Measurements from ENCODE around the gene IPO4. TPM values are rescaled to one million over a fixed set of nuclear protein-coding genes. Genes with fewer than 3 reads are reported as not detected.

Gene IPO4
- total and polyA plus RNA-seq, 2 of the 8 experiments (the other 6 are each of a cell fraction or from before 2014, with no cell fraction given), result 55.5 to 108 TPM

DNA sequence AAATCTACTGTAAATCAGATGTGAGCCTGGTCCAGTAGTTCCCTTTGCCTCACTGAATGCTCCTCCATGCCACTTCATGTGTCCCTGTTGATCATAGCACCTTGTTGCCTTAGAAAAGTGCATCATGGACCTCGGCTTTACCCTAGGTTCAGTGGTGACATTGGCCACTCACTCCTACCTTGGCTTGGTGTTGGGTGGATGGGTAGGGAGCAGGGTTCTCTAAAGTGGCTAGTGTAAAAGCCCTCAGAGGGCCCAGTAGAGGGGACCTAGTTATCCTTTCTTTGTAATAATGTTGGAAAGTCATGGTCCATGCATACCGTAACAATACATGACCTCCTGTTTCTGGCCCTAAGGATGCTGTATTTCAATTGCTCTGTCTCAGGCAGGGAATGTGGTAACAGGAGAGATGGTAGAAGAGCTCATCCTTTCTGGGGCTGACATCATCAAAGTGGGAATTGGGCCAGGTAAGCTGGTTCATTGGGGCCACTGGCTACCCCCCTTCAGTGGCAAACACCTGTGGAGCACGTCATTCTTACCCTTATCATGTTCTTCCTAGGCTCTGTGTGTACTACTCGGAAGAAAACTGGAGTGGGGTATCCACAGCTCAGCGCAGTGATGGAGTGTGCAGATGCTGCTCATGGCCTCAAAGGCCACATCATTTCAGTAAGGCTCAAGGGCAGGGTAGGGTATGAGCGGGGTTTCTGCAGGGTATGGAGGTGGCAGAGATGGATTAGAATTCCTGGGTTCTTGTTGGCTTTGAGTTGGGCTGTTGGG, 48.3 kb upstream of the IPO4 start:
- H3K4me1 ChIP-seq (replicated peaks in 1 of 4; ENCODE audit: control insufficient read depth in 3 of 4, insufficient read depth in 4 of 4, low read length in 3 of 4), result peaks cover 0 to 11% (median 4%) of the 10 kb centered on the region in 4 experiments; a peak in 5 of 7 replicates
- H2BK5ac ChIP-seq (ENCODE audit: low read depth, low read length), result no peak overlapping the region
- no peaks in the 10 kb centered on the region for H3K9me3 ChIP-seq (ENCODE audit: insufficient read depth in 2 of 2, low read depth in 1 of 2, low read length in 1 of 2)
- ChIA-PET POLR2A (ENCODE audit: partially characterized antibody) (interaction anchor here (0.8 to 5.1 kb wide), 6 partner anchors 9 to 108 kb away, joined by 3 to 19 read pairs (median 4); partner anchors contain the start of genes CHMP4A and MDP1), CTCF (ENCODE audit: partially characterized antibody) (interaction anchor here (1.7 to 2.5 kb wide), 3 partner anchors 21 to 96 kb away, joined by 6 to 10 read pairs (median 7); partner anchors contain the start of genes CIDEB and MDP1)
- peaks cover 11% of the 10 kb centered on the region for H3K23me2 ChIP-seq (ENCODE audit: low read depth, low read length)
- peaks cover 0 to 14% of the 10 kb centered on the region in 2 experiments; a peak in 3 of 4 replicates for H3K79me2 ChIP-seq (ENCODE audit: control insufficient read depth in 1 of 2, insufficient read depth in 2 of 2, low read length in 2 of 2)
- H3K36me3 ChIP-seq (ENCODE audit: control insufficient read depth in 2 of 4, insufficient read depth in 4 of 4, low read length in 3 of 4), result peaks cover 19 to 58% (median 48%) of the 10 kb centered on the region in 4 experiments
- no peak for DNase-seq (ENCODE audit: low read depth in 1 of 2, low spot score in 2 of 2)
- H2AFZ ChIP-seq (ENCODE audit: low read length), result no peak overlapping the region
- H3K23ac ChIP-seq (ENCODE audit: insufficient read length), result no peak overlapping the region
- no peak overlapping the region for H2BK120ac ChIP-seq (replicated peaks; ENCODE audit: low read depth, low read length)
- no peak overlapping the region for H3K4me3 ChIP-seq (ENCODE audit: extremely low read depth in 1 of 4, insufficient read depth in 2 of 4, low read depth in 3 of 4, low read length in 4 of 4)
- no peak overlapping the region for H4K91ac ChIP-seq (replicated peaks; ENCODE audit: insufficient read length, low read length)
- WGBS, 2 experiments (ENCODE audit: extremely low coverage in 1 of 2, insufficient coverage in 1 of 2, insufficient read length in 1 of 2, insufficient replicate concordance in 2 of 2, low coverage in 1 of 2, low lambda C conversion rate in 2 of 2, missing lambda C conversion rate in 1 of 2), result 96% methylated on average over 6 of the region's 6 CpGs; no CpG with 5 or more reads in 1 of the 2 experiments
- no peaks in the 10 kb centered on the region; the same call in none of the 2 replicates for H3K79me1 ChIP-seq (ENCODE audit: low read depth, low read length)
- H2BK12ac ChIP-seq (ENCODE audit: low read depth, low read length), result no peak overlapping the region
- H2BK15ac ChIP-seq (ENCODE audit: low read length), result no peak overlapping the region
- H3K27me3 ChIP-seq (replicated peaks in 1 of 4; ENCODE audit: control insufficient read depth in 3 of 4, extremely low read depth in 1 of 4, insufficient read depth in 3 of 4, low read length in 3 of 4), result no peaks in the 10 kb centered on the region; a peak in 1 of 7 replicates
- no peak overlapping the region for H2AK5ac ChIP-seq (ENCODE audit: low read depth, low read length)
- H3K18ac ChIP-seq (ENCODE audit: extremely low read depth, low read length), result no peak overlapping the region
- no peak overlapping the region for H3K4ac ChIP-seq (replicated peaks; ENCODE audit: insufficient read length, low read depth, low read length)
- peaks cover 3 to 16% of the 10 kb centered on the region in 2 experiments for H4K20me1 ChIP-seq (replicated peaks in 1 of 2; ENCODE audit: control insufficient read depth in 1 of 2, insufficient read depth in 2 of 2, low read length in 2 of 2)
- H2BK20ac ChIP-seq (ENCODE audit: low read length), result no peak overlapping the region
- no peak overlapping the region; the same call in 1 of the 2 replicates for H4K8ac ChIP-seq (ENCODE audit: extremely low read depth, insufficient read depth, low read length)
- no peak overlapping the region for H3K27ac ChIP-seq (ENCODE audit: low read depth, low read length)
- no peak for FAIRE-seq
- H3K9ac ChIP-seq (replicated peaks in 1 of 4; ENCODE audit: extremely low read depth in 1 of 4, low read depth in 3 of 4, low read length in 3 of 4), result no peak overlapping the region; a peak in 1 of 7 replicates
- no peak overlapping the region for H3K14ac ChIP-seq (ENCODE audit: insufficient read length)
- H3K4me2 ChIP-seq (ENCODE audit: insufficient read depth in 1 of 2, low read depth in 2 of 2, low read length in 2 of 2), result no peak overlapping the region
- no peak overlapping the region for H3K56ac ChIP-seq (replicated peaks; ENCODE audit: insufficient read length, low read depth, low read length)
- no peak overlapping the region for H4K5ac ChIP-seq (ENCODE audit: insufficient read length, low read depth, low read length)
- TF ChIP-seq SIN3A (conservative IDR thresholded peaks at IDR 0.05 in 1 of 2, IDR thresholded peaks at IDR 0.05 in 1 of 2; ENCODE audit: low read depth in 1 of 2, low read length in 2 of 2), result no peak
- TF ChIP-seq EGR1 (IDR thresholded peaks at IDR 0.05; ENCODE audit: borderline replicate concordance, low read depth, low read length), result no peak
- no peak for TF ChIP-seq EP300 (IDR thresholded peaks at IDR 0.05; ENCODE audit: borderline replicate concordance in 1 of 2, low read depth in 2 of 2, low read length in 2 of 2)
- no peak for TF ChIP-seq JUN (IDR thresholded peaks at IDR 0.05; ENCODE audit: low read depth, low read length)
- TF ChIP-seq, protein P1, sequence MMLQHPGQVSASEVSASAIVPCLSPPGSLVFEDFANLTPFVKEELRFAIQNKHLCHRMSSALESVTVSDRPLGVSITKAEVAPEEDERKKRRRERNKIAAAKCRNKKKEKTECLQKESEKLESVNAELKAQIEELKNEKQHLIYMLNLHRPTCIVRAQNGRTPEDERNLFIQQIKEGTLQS (IDR thresholded peaks at IDR 0.05; ENCODE audit: insufficient read depth, low read depth, low read length), result no peak
- TF ChIP-seq, protein P2, sequence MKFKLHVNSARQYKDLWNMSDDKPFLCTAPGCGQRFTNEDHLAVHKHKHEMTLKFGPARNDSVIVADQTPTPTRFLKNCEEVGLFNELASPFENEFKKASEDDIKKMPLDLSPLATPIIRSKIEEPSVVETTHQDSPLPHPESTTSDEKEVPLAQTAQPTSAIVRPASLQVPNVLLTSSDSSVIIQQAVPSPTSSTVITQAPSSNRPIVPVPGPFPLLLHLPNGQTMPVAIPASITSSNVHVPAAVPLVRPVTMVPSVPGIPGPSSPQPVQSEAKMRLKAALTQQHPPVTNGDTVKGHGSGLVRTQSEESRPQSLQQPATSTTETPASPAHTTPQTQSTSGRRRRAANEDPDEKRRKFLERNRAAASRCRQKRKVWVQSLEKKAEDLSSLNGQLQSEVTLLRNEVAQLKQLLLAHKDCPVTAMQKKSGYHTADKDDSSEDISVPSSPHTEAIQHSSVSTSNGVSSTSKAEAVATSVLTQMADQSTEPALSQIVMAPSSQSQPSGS (IDR thresholded peaks at IDR 0.05; ENCODE audit: low read length), result no peak
- TF ChIP-seq RFX5 (IDR thresholded peaks at IDR 0.05; ENCODE audit: borderline replicate concordance, low read depth, low read length), result no peak
- TF ChIP-seq JUND (IDR thresholded peaks at IDR 0.05; ENCODE audit: low read length), result no peak
- TF ChIP-seq TEAD4 (IDR thresholded peaks at IDR 0.05; ENCODE audit: low read depth, low read length), result no peak

Data from H1 (cell line).